ENCODE results near the gene THYN1.

The THYN1 gene

DNA sequence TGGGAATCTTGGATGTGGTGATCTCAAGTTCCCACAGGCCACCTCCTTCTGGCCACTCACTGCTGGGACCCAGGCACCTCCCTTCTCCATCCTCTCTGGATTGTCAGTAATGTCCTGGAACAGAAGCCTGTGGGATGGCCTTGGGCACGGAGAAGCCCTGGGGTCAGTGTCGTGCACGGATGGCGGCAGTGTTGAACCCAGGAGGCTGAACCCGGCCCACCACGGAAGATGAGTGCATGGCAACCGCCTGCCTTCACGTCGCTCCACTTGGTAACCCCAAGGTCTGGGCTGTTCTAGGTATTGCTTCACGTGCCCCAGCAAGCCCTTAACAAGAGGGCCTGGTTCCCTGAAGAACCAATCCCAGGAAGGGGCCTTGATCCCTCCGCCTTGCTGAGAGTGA, 7.1 kb downstream of the THYN1 start:
- no peak for DNase-seq

DNA sequence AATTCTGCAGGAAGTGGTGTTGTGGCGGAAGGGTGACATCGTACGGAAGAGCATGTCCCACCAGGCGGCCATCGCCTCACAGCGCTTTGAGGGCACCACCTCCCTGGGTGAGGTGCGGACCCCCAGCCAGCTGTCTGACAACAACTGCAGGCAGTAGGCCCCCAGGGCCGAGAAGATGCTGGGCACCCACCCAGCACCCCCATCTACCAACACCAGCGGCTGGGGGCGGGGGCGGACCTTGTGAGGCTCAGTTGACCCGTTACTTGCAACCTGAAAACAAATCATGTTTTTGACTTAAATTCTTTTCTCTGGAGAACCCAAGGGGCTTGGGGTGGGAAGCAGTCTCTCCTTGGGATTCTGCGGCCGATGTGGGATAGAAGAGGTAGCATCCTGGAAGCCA, 7.7 kb downstream of the THYN1 start:
- DNase-seq: no peak

DNA sequence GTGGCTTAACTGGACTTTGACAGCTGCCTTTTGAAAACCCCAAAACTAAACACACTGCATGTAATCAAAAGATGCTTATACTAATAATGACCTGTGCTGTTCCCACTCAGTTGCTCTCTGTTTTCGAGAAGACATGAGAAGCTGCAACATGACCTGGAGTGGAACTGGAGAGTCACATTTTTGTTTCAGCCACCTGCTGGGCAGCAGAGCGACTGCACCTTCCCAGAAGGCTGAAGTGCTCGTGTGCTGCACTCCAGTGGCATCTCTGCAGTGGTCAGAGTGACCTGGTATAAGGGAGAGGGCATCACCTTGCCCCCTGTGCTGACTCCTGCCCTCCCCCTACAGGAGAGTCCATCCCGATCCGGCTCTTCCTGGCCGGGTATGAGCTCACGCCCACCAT, 8.6 kb downstream of the THYN1 start:
- no peak for DNase-seq

DNA sequence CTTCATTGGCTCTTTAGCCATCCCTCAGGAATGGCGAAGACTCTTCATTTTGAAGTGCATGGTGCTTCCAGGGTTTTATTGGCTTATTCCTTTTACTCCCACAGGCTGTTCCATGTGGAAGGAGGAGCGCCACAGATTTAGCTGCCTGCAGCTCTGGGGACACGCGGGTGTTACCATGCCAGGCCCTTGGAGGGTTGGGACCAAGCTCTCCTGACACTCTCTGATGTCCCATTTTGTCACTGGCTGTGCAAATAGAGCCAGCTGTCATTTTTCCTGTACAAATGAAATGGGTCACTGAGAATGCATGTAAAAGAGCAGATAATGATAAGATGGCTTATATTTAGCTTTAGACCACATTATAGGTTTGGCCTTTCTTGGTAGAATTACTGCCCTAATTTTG, 9.2 kb downstream of the THYN1 start:
- no peak for DNase-seq

DNA sequence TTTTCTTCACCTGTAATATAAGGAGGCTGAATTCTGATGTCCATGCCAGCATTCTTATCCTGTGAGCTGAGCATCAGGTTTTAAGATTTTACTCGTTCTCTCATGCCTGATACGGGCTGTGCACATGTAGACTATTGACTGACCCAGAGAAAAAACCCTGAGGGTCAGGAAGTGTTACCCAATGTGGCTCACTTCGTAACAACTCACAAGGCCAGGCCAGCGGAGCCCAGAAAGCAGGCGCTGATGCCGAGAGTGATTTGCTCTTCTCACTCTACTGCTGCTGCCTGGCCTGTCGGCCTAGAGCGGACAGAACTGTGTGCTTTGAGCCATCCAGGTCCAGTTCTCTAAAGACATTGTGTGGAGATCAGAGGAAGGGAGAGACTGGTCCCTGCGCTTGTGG, 10.8 kb downstream of the THYN1 start:
- no peak for DNase-seq

DNA sequence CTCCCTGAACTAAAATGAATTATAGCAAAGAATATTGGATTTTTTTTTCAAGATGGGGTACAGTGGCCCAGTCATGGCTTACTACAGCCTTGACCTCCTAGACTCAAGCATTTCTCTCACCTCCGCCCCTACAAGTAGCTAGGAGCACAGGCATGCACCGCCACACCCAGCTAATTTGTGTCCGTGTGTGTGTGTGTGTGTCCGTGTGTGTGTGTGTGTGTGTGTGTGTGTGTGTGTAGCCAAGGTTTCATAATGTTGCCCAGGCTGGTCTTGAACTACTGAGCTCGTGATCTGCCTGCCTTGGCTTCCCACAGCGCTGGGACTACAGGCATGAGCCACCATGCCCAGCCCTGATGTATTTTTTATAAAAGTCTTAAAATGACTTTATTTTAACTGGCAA, 12.6 kb downstream of the THYN1 start:
- no peak for DNase-seq

DNA sequence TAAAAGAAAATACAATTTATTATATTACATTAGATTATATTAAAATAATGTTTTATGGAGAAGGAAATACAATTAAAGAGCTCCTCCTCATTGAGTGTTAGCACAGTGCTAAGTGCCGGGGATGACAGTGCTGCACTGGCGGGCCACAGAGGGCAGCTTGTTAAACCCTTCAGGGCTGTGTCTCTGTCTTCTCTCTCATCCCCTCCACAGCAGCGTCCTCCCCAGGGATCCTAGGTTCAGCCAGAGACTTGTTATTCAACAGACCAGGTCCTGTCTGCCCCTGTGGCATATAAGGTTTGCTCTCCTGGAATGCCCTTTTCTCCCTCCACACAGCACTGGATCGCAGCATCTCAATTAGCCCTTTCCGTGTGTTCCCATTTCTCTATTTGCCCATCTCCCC, 14.2 kb downstream of the THYN1 start:
- no peak for DNase-seq

DNA sequence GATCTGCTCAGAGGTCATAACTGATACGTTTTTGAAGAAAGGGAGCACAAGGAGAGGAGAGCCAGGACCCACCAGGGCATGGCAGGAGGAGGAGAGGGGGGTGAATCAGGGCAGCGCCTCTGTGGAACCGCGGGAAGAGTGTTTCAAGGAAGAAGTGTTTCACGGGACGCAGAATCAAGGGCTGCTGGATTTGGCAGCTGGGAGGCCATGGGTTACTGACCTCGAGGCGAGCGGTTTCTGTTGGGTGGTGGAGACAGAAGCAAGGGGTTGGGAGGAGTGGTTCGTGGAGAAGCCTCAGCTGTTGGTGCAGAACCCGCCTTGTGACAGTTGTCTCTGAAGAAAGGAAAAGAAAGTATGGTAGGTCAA, 15.6 kb downstream of the THYN1 start:
- no peak for DNase-seq

DNA sequence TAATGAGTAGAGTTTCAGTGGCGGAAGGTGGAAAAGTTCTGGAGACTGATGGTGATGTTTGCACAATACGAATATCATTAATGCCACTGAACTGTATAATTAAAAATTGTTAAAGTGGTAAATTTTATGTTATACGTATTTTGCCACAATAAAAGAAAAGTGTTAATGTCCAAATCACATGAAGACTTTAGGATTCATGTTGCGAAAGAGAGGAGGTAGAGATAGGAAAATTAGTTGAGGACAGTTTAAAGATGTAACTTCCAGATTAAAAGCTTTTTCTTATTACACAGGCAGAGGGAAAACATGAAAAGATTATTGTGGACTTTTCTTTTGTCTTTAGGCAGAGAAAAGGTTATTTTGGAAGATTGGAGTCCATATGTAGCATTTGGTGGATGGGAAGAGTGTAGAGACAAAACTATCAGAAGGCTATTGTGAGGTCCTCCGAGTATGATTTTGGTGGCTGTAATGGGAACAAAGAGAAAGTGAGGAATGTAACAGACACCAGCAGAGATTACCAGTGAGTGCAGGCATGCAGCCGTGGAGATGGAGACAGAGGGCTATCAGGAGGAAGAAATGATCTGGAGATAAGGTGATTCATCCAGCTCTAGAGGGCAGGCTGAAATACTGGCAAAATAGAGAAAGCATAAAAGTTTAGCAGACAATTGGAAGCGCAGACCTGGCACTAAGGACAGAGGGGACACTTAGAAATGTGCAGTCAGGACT, 16.2 kb downstream of the THYN1 start:
- DNase-seq: no peak

DNA sequence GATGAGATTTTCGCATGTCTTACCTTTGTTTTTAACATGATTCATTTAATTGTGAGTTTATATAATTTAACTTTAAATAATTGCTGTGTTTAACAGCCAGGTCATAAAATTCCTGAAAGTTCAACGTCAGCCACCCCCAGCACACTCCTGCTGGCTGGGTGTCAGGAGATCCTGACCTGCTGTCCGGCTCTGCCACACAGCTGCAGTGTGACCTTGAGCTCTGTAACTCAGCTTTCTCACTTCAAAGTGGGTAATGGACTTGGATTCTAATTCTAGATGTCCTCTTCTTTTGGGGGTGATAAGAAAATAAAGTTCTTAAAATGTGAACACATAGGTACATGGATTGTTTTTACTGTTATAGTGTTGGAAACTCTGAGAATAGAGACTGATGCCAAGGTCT, 17.8 kb downstream of the THYN1 start:
- DNase-seq: no peak

DNA sequence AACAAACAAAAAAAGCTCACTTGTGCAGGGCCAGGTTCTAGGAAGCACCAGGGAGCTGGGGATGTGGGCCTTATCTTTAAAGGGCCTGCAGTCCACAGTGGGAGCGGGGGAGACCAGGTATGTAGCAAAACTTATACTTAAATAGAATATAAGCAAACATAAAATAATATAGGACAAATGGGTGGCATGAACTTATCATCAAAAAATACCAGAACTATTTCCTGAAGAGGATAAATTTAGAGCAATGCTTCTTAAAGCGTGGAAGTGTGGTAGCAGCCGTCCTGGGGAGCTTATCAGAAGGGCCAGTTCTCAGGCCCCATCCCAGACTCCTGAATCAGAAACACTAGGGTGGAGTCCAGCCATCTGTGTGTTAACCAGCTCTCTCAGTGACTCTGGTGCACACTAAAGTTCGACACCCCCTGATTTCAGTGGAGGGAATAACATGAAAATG, 19.4 kb downstream of the THYN1 start:
- no peak for DNase-seq

DNA sequence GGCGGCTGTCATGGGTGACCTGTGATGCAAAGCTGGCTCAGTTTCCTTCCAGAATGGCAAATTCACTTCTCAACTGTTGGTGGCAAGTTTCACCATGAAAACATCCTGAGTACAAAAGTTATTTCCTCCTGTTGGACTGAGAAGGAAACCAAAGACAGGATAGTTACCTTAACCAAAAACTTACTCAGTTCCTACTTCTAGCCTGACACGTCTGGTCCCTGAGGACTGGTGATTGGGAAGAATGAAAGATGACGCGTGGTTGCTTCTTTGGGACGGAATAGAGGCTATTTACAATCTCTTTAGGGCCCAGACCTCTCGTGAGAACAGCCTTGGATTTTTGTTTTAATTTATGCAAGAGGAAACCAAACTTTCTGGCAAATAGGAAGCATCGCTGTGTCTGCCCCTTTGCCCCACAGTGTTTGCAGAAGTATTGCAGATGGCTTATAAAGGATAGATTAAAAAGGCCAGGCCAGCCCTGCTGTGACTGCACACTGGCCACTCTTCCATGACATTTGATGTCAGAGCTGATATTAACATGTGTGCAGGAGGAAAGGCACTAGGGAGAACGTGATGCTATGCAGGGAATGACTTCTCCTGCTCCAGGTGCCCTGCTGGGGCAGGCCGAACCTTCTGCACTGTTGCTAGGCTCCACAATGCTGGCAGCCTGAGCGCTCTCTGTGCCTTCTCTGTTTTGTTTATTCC, 21.0 kb downstream of the THYN1 start:
- no peak for DNase-seq

DNA sequence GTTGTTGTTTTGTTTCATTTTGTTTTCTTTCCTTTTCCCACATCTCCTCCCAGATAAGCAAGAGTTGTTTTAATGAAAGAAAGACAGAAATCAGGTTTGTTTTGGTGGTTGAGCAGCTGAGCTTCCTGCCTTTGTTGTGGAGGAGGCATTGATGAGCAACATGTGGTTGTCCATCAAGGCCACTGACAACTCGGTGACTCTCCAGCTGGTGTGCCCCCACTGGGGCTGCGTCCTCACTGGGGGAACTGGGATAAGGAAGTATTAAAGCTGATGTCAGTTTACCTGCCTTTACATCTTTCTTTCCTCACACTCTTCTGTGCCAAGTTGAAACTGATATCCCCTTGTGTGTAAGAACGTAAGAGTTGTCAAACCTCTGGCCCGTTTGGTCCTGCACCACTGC, 22.8 kb downstream of the THYN1 start:
- DNase-seq: no peak

DNA sequence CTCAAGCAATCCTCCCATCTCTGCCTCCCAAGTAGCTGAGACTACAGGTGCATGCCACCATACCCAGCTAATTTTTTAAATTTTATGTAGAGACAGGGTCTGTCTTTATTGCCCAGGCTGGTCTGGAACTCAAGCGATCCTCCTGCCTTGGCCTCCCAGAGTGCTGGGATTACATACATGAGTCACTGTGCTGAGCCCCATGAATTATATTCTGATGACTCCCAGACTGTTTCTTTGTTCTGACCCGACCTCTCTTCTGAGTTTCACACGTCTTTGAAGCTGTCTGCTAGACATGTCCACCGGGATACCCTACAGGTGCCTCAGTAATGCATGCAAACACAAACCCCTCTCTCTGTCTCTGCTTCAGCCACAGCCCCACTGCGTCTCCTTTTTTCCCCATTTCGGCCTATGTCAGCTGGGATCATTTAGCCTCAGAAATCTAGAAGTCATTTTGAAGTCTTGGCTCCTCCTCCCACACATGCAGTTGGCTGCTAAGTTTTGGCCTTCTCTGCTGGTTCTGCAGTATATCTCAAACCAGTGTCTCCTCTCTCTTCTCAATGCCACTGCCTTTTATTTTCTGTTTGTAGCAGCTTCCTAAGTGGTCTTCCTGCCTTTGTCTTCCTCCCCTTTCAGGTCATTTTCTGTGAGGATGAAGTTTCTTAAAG, 23.9 kb downstream of the THYN1 start:
- DNase-seq: no peak

DNA sequence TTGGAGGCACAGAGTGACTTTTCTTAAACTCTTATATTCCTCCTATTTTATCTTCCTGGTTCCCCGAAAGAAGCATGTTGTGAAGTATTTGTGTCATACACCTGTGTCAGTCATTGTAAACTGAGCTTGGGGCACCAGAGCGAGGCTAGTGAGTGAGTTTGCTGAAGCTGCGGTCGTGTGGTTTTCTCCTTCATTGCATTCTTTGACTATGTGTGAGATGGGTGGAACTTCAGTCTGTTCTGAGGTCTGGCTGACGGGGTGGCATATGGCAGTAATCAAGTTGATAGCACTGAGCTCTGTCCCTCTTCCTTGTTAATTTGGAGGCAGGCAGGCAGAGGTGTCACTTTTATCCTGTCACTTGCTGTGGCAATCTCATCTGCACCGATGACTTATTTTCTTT, 24.5 kb downstream of the THYN1 start:
- DNase-seq: peak; percentile 19

DNA sequence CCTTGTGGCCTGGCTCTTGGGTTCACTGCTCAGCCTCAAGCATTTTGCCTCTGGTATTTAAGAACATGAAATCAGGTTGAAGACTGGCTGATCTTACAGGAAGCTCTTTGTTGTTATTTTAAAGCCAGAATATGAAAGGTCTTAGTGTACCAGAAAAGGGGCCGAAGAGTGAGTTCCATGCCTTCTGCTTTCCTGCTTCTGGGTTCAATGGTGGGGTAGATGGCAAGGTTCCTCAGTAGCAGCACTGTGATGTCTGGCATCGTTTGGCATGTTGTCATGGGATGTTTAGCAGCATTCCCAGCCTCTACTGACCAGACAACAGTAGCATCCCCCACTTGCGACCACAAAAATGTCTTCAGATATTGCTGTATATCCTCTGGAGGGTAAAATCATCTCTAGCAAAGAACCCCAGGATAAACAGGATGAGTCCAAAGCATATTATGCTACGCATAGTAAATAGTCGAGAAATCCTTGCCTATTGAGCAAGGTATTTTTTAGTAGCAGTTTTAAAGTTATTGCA, 26.3 kb downstream of the THYN1 start:
- no peak for DNase-seq

DNA sequence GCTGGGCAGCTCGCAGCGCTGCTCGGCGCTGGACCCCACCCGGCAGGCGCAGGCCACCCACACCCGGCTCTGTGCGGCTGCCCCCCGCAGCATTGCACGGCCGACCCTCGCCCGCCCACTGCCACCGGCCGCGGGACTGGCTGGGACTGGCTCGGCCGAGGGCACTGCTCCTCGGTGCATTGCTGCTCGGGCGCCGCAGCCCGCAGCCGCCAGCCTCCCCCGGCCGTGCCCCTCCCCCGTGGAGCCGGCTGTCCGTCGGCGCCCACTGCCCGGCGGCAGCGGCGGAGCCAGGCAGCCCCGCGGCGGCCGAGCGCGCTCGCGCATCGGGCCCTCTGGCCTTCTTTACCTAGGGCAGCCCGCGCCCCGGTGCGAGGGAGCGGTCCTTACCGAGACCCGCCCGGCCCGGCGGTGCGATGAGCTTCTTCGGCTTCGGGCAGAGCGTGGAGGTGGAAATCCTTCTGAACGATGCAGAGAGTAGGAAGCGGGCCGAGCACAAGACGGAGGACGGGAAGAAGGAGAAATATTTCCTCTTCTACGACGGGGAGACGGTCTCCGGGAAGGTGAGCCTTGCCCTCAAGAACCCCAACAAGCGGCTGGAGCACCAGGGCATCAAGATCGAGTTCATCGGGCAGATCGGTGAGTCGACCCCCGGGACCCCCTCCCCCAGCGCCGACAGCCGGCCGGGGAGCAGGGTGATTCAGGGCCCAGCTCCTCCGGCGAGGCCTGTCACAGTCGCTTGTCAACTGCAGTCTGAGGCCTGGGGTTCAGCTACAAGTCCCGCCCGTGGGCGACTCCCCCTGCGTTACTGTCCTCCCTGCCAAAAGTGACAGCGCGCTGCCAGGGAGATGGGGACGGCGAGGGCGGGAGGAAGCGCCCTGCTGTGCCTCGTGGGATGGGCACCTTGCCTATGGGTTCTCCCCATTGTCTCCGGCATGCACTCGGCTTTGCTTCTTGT, 28.2 kb downstream of the THYN1 start:
- peak; percentile 70 for DNase-seq

DNA sequence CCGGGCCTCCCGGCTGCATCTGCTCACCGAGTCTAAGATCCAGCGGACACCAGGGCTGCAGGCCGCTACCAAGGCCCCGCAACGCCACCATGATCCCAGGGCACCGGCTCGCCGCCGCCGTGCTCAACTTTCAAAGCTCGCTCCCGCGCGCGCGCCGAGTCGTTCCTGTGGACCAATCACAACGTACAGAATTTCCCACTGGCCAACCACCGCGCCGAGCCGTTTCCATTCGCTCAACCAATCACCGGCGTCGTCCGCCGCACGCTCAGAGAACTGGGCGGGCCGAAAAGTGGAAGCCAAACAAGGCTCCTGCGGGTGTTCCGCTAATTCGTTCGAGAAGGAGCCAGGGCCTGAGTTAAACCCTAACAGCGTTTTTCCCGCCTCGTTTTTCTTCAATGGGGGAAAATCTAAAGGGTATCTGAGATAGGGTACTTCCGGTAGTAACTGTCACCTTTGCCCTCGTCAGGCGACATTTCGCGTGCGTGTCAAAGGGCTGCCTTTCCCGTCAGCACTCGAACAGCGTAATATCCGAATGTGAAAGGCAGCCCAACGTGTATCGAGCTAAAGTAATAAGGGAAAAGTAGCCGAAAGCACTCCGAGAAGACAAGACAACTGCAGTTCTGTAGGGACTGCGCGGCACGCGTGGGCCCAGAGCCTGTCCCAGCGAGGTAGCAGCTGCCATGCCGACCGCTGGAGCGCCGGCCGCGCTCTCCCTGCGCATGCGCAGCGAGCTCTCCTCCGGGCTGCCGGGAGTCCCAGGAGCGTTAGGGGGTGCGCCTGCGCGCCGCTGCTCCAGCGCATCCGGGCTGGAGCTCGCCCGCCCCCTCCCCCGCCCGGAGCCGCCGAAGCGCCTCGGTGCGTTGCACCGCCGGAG, 29.1 kb downstream of the THYN1 start, which contains the start of the genes NCAPD3 and VPS26B:
Gene NCAPD3 (minus strand): TSS at position 132 of the 874 bp plus-strand sequence. CDS start 41 bp downstream, at position 91.
Gene VPS26B (plus strand): TSS at position 836 of the 874 bp plus-strand sequence. CDS start 452 bp downstream, outside the sequence.
- DNase-seq: peak; percentile 97

DNA sequence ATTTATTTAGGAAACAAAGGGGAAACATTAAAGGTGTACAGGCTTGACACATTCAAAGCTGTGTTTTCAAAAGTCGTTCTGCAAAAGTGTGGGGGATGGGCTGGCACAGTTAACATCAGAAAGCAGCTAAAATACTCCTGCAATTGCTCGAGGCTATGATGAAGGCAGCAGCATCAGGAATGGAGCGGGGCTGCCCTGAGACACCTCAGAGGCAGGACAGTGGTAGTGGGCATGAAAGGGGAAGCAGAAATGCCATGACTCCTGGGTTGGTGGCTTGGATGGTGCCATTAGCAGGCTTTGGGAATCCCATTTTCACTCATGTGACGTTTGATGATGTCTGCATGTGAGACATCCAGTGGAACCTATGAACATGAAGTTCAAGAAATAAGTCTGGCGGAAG, 30.0 kb downstream of the THYN1 start:
- no peak for DNase-seq

DNA sequence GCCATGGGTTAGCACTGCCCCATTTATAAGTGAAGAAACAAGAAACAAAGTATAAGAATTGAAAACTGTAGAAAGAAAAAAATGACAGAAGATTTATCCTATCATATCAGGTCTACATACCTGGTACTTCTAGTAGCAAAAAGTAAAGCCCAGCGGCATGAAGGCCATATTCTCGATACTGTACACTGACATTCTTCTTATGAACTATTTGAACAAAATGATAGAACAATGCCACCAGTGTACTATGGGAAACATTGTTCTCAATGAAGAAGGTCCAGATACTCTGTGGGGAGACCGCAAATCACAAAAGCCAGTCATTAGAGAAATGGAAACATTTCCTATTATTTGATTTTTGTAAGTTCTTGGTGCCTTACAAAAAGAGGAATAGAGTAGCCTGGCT, 36.3 kb downstream of the THYN1 start:
- DNase-seq: no peak

DNA sequence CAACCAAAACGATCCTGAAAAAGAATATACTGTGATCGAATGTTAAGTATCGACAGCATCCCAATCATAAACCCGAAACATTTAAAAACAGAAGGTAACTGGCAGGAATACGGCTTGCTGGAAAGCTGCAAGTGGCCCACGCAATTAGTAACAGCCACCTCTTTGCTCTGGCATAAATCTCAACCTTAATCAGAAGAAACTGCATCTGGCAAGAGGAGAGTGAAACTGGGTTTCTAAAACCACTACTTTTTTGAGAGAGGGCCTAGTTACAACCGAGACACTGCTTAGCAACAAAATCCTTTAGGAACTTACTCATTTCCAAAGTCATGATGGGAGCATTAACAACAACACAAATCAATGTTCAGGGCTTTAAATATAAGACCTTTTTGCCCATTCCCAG, 37.3 kb downstream of the THYN1 start:
- no peak for DNase-seq

Data from stimulated activated CD4-positive, alpha-beta T cell treated with anti-CD3 and anti-CD28 coated beads, Interleukin-4, amount 100 ng/mL, for 24 hours (primary cell).